Retinal pigment epithelial cell (primary cell): ENCODE data around the gene GRIN3A.

Source experiments
- DNase-seq: peaks from one replicate; pipeline ENCODE4 v3.0.0-alpha.2; 2010; ENCODE audit warnings: low read depth
- H3K4me3 ChIP-seq: 2 replicates; pipeline ENCODE4 v1.5.1; 2011; ENCODE audit warnings: mild to moderate bottlenecking, low read length, control low read depth, moderate library complexity
- CTCF ChIP-seq: conservative IDR thresholded peaks from 2 replicates; pipeline ENCODE4 v1.5.1; 2011; ENCODE audit warnings: low read depth, low read length, control low read depth, inconsistent platforms

Gene GRIN3A

DNA sequence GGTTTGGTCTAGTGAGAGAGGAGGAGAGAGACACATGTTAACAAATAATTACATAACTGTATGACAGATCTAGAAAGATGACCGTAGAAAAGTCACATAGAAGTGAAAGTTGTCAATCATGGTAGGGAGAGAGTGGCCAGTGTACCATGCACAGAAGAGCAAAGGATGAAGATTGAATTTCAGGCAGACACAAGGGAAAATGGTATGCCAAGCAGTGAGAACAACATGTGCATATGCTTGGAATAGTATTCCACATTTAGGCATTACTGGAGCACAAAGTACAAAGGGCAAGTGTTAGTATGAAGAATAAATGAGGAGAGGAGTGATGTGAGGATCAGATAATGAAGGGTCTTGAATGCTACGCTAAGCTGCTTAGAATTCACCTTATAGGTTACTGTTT is 20.3 kb downstream of the GRIN3A start:
- H3K4me3 ChIP-seq, result no peak overlapping the region
- no peak for DNase-seq
- no peak for TF ChIP-seq CTCF

GRCh38 chr9:101716629-101717028 is 21.8 kb downstream of the GRIN3A start:
- no peak for TF ChIP-seq CTCF
- no peak overlapping the region for H3K4me3 ChIP-seq
- DNase-seq, result no peak

GRCh38 chr9:101711330-101711941 is 27.0 kb downstream of the GRIN3A start:
- DNase-seq, result no peak

GRCh38 chr9:101708855-101709254 is 29.6 kb downstream of the GRIN3A start:
- no peak for TF ChIP-seq CTCF
- DNase-seq, result no peak
- no peak overlapping the region for H3K4me3 ChIP-seq

More at GRCh38 chr9:101711330-101711941, 27.0 kb downstream of the GRIN3A start:
- TF ChIP-seq CTCF, result peak; percentile 87
- no peak overlapping the region for H3K4me3 ChIP-seq

DNA sequence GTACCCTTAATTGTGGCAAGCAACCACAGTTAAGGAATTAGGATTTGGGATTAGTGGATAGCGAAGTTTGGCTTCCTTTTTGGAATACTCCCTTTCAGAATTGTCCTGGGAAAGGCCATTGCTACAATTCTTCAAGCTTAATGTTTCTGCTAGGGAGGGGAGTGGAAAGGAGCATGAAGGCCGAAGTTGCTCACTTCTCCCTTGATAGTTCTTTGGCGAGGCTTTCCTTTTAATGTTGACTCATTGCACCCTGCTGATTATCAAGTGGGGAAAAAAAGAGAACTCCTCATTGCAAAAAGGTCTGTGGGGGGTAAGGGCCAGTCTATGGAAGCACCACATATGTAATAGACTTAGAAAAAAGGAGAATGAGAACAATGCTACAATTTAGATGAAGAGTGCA is 30.7 kb downstream of the GRIN3A start:
- TF ChIP-seq CTCF, result no peak
- DNase-seq, result no peak
- H3K4me3 ChIP-seq, result no peak overlapping the region

DNA sequence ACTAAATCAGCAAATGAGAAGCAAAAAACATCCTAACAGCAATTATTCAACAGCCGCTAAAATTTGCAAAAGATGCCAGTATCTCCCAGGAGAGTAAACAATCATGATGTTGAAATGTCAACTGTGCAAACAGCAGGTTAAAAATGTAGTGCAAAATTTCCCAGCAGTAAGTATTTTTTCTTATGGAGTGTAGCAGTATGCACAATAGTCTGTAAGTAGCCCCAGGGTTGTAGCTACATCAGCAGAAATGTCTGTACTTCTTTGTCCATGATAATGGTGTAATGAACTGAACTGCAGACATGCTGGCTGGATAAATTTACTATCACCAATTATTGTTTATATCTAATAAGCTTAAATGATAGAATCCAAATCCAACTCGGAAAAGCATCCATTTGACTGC is 31.4 kb downstream of the GRIN3A start:
- DNase-seq, result no peak
- H3K4me3 ChIP-seq, result no peak overlapping the region
- no peak for TF ChIP-seq CTCF

GRCh38 chr9:101706261-101706798 is 32.1 kb downstream of the GRIN3A start:
- no peak overlapping the region for H3K4me3 ChIP-seq
- no peak for TF ChIP-seq CTCF
- no peak for DNase-seq
